D341Med (cell line): ENCODE measurements around the gene HNRNPUL2.
A peak's percentile ranks its signal among the peaks of the same experiment; 100 is the strongest.
"Not testable (repeated sequence)": the region's sequence is repeated elsewhere in the genome, so short reads cannot be mapped to it uniquely, and the experiment has no call there.

ENCODE experiments used
- DNase-seq: peaks from one replicate; pipeline ENCODE4 v3.0.0; 2012; ENCODE audit warnings: low spot score

HNRNPUL2 gene

GRCh38 chr11:62727165-62727871 is at the start of gene HNRNPUL2:
Gene HNRNPUL2, minus strand, starts transcription at chr11:62727457. Its CDS starts 301 bp downstream, at chr11:62727156.
- DNase-seq = peak; percentile 95

DNA sequence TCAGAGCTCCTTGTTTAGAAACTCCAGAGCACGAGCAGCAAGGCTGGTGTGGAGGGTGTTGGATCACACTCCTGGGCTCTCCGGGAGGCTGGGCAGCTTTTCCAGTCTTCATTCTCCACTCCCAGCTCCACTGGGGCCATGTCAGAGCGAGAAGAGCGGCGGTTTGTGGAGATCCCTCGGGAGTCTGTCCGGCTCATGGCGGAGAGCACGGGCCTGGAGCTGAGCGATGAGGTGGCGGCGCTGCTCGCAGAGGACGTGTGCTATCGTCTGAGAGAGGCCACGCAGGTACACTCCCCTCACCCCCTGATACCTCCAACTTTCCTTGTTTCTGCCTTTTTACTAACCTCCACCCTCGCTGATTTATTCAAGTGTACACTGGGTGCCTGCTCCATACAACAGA is 48.4 kb upstream of the HNRNPUL2 start:
- no peak for DNase-seq

DNA sequence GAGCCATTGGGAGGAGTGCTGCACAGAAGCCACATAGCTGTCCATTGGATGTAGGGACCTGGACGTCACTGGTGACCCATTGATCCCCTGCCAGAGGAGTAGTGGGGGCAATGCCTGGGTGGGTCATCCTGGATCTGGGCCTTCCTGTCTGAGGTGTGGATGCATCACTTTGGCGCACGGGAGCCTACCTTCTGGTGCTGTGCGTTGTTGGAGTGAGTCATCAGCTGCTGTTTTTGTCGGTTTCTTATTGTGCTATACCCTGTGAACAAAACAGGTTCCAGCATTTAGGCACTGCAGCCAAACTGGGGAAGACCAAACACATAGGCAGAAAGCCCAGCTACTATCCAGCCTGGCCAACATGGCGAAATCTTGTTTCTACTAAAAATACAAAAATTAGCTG is 47.1 kb upstream of the HNRNPUL2 start:
- DNase-seq = no peak

- peak; percentile 95 for DNase-seq
Measured at GRCh38 chr11:62771144-62772021, 44.1 kb upstream of the HNRNPUL2 start, which contains the start of gene TAF6L. Gene TAF6L, plus strand, starts transcription at chr11:62771396. Its CDS starts 4,388 bp downstream, at chr11:62775784.

GRCh38 chr11:62770778-62771143 is 43.5 kb upstream of the HNRNPUL2 start:
- DNase-seq = no peak

- not testable (repeated sequence) for DNase-seq
Measured at GRCh38 chr11:62760867-62761227, 33.6 kb upstream of the HNRNPUL2 start.

- no peak for DNase-seq
Measured at GRCh38 chr11:62757846-62758788, 30.9 kb upstream of the HNRNPUL2 start.

GRCh38 chr11:62755086-62755615 is 27.9 kb upstream of the HNRNPUL2 start:
- no peak for DNase-seq

DNA sequence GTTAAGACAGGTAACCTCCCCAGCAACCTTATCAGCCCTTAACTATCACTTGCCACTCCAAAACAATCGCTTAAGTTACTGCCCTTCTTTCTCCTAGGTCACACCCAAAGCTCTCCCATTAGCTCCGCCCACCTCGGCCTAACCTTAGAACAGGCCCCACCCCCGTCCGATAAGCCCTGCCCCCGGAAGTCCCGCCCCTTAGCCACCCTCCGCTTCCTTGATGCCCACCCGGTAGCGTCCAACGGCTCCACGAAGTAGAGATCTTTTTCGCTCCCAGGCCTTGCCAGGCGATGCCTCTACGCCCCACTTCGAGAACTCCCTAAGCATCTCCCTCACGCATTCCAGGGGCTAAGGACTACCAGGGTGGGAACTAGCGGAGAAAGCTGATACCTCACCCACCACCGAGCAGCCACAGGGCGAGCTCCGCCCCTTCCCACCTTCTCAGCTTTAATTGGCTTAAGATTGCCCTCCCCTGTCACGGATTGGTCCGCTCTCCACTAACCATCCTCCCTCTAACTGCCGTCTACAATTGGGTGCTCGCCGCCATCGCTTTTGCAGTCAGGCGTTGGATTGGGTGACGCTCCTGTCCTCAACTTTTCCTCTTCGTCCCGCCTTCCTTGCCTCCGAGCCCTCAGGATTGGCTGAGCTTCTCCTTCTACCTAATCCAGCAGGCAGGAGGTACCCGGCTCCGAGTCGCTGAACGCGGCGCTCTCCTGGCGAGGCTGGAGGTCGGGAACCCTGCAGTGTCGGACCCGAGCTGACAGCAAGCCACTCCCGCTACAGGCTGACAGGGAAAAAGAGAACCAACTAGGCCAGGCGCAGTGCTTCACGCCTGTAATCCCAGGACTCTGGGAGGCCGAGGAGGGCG is 26.7 kb upstream of the HNRNPUL2 start, which contains the start of gene ZBTB3:
ZBTB3 (minus strand) TSS at position 425 of the 868 bp plus-strand sequence. CDS start 496 bp downstream, outside the sequence.
- peak; percentile 90 for DNase-seq

DNA sequence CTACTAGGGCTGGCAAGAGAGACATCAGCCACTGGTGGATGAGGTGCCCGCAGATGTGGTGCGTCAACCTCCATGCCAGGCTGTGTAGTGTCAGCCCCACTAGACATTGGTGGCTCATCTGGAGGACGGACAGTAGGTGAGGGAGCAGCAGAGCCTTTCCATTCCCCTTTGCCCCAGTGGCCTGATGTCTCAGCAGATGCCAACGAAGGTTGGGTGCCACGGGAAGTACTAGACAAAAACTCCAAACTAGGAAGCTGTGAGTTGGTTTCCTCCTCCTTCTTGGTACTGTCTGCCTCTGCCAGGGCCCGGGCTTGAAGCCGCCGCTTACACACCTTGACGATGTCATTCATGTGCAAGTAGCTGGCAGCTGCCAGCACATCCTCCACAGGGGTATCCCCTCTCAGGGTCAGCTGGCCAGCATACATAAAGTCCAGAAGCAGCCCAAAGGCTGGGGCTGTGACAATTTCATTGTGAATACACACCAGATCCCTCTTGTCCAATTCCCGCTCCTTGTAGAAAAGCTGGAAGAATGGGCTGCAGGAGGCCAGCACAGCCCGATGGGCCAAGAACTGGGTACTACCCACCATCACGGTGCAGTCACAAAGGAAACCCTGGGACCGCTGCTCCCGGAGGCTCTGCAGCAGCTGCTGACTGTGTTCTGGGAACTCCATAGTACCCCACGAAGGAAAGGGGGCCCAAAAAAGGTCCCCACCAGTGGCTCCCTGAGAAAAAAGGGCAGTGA is 25.9 kb upstream of the HNRNPUL2 start:
- DNase-seq = peak; percentile 38

- no peak for DNase-seq
Measured at GRCh38 chr11:62752177-62752785, 25.0 kb upstream of the HNRNPUL2 start.

DNA sequence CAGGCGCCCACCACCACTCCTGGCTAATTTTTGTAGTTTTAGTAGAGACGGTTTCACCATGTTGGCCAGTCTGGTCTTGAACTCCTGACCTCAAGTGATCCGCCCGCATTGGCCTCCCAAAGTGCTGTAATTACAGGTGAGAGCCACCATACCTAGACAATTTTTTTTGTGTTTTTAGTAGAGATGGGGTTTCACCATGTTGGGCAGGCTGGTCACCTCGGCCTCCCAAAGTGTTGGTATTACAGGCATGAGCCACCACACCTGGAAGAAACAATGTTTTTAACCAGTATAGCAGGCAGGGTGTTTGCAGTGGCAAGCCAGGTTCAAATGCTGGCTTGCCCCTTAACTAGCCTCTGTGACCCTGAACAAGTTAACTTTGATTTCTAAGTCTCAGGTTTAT is 22.7 kb upstream of the HNRNPUL2 start:
- not testable (repeated sequence) for DNase-seq

DNA sequence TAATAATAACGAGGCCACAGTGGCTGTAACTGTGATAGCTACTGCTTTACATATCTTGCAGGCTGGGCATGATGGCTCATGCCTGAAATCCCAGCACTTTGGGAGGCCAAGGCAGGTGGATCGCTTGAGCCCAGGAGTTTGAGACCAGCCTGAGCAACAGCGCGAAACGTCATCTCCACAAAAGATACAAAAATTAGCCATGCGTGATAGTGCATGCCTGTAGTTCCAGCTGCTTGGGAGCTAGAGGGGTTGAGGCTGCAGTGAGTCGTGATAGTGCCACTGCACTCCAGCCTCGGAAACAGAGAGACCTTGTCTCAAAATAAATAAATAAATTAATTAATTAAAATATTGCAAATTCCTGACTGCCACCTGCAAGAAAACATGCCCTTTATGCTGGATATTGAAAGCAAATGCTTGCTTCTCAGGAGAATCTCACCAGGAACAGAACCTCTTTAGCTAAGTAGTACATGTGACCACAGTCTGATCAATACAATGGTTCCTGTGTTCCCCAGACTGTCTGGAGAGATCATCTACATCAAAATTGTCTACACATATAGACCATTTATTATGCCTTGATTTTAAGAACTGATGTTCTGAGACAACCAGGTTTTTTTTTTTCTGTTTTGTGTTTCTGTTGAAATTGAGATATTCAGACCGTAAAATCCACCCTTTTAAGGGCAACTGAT is 20.4 kb upstream of the HNRNPUL2 start:
- no peak for DNase-seq

- DNase-seq = no peak
Measured at GRCh38 chr11:62737196-62737595, 9.9 kb upstream of the HNRNPUL2 start.

DNA sequence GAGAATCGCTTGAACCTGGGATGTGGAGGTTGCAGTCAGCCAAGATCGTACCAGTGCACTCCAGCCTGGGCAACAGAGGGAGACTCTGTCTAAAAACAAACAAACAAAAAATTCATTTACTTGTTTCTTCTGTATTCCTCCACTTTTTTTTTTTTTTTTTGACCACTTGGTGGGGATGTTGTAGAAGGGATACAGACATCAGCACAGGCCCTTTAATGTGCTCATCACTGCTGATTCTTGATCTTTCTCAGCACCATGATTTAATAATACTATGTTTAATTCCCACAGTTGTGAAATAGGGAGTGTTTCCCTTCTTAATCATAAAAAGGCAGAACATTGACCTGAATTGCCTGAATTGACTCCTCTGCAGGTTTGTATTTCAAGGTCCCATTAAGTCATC is 5.6 kb upstream of the HNRNPUL2 start:
- no peak for DNase-seq

- not testable (repeated sequence) for DNase-seq
Measured at GRCh38 chr11:62730076-62730475, 2.8 kb upstream of the HNRNPUL2 start.

DNA sequence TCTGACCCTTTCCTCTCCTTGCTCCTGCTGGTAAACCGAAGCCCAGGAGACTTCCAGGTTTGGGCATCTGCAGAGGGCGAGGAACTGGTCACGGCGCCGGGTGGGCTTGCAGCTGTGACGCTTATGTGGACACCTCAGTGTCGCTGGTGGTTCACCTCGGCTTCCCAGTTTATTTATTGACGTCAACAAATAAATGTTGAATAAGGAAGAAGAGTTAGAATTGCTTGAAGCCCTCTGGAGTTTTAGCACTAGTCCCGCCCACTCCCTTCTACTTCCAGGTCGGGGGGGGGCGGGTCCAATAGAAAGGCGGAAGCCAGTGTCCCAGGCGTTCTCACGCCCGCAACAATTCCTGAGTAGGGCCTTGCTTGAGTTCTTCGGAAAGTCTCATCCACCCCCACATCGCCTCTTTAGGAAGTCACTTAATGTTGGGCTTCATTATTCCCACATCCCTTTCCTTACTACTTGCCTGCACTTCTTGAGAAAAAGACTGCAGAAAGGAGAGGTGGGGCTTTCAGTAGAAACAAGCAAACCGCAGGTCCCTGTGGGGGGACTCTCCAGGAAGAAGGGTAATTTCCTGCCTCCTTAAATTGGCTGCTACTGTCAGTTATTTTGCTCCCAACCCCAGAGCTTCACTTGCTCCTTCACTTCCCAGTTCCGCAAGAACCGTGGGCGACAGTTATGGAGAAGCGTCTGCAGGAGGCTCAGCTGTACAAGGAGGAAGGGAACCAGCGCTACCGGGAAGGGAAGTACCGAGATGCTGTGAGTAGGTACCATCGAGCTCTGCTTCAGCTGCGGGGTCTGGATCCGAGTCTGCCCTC is 1.1 kb upstream of the HNRNPUL2 start, which contains the start of gene TTC9C:
TTC9C (plus strand) TSS at position 316 of the 818 bp plus-strand sequence; CDS start at position 679, 363 bp downstream.
- peak; percentile 80 for DNase-seq

DNA sequence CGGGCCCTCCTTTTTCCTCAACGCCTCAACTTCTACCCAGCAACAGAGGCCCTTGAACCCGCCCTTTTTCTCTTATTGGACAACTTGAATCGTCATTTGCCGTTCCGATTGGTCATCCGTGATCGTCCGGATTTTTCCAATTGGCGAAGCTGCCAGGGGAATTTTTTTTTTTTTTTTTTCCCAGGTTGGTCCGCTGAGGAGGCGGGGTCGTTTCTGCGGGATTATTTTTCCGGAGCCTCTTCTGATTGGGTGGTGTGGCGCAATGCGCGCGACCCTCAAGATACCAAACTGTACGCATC is 564 bp upstream of the HNRNPUL2 start:
- peak; percentile 86 for DNase-seq
